CD4-positive, CD25-positive, alpha-beta regulatory T cell (primary cell): ENCODE results near the gene PLIN5. TPM values are rescaled to one million over a fixed set of nuclear protein-coding genes. Genes with fewer than 3 reads are reported as not detected.
"Not testable (repeated sequence)": the region's sequence is repeated elsewhere in the genome, so short reads cannot be mapped to it uniquely, and the experiment has no call there.

Source experiments
- ATAC-seq, 2 donors: fragments of 150-1000 bp; cut with Tn5 transposase; one replicate each; pipeline ENCODE4 v1.10.0; 2021; ENCODE audit warnings: low read depth in 2 of 2, moderate number of reproducible peaks in 2 of 2, moderate library complexity in 1 of 2
- DNase-seq, 3 donors: peaks; one replicate each; pipeline versions ENCODE4 v3.0.0 to v3.0.0-alpha.2; 2012 to 2022; ENCODE audit warnings: mixed read lengths in 1 of 3
- H3K27ac ChIP-seq: one replicate; pipeline ENCODE4 v1.7.0; 2013; ENCODE audit warnings: mild to moderate bottlenecking, low read length; ENCODE audit not compliant: insufficient read depth, poor library complexity, severe bottlenecking
- H3K27me3 ChIP-seq: one replicate; pipeline ENCODE4 v1.7.0; 2013; ENCODE audit warnings: low read length; ENCODE audit not compliant: control insufficient read depth, insufficient read depth
- H3K36me3 ChIP-seq: one replicate; pipeline ENCODE4 v1.7.0; 2013; ENCODE audit warnings: mild to moderate bottlenecking, low read length, moderate library complexity; ENCODE audit not compliant: control insufficient read depth, insufficient read depth
- H3K4me1 ChIP-seq: 2 replicates; pipeline ENCODE4 v1.7.0; 2013; ENCODE audit warnings: mild to moderate bottlenecking, low read length; ENCODE audit not compliant: insufficient read depth, control insufficient read depth, poor library complexity, severe bottlenecking
- H3K4me3 ChIP-seq: one replicate; pipeline ENCODE4 v1.7.0; 2013; ENCODE audit warnings: low read depth, mild to moderate bottlenecking, low read length, moderate library complexity
- H3K9me3 ChIP-seq, 2 experiments: 1 replicate in 1 of 2; 2 replicates in 1 of 2; pipeline ENCODE4 v1.7.0; 2013; ENCODE audit warnings: low read length in 2 of 2, mild to moderate bottlenecking in 1 of 2, moderate library complexity in 1 of 2; ENCODE audit not compliant: control insufficient read depth in 2 of 2
- H3K27ac Mint-ChIP-seq, 3 donors: one replicate each; pipeline ENCODE4 v1.8.0; 2020 to 2022; ENCODE audit warnings: mild to moderate bottlenecking in 3 of 3, mixed read lengths in 3 of 3, moderate library complexity in 2 of 3
- H3K27me3 Mint-ChIP-seq: one replicate; pipeline ENCODE4 v1.8.0; 2022; ENCODE audit warnings: mild to moderate bottlenecking, mixed read lengths
- H3K36me3 Mint-ChIP-seq: one replicate; pipeline ENCODE4 v1.8.0; 2020; ENCODE audit warnings: mixed read lengths
- H3K4me1 Mint-ChIP-seq, 4 donors: one replicate each; pipeline ENCODE4 v1.8.0; 2020 to 2022; ENCODE audit warnings: mixed read lengths in 4 of 4, mild to moderate bottlenecking in 1 of 4
- H3K4me3 Mint-ChIP-seq, 4 donors: one replicate each; pipeline ENCODE4 v1.8.0; 2020 to 2022; ENCODE audit warnings: mild to moderate bottlenecking in 4 of 4, mixed read lengths in 4 of 4, moderate library complexity in 3 of 4
- H3K9me3 Mint-ChIP-seq, 7 donors: one replicate each; pipeline ENCODE4 v1.8.0; 2020 to 2022; ENCODE audit warnings: mixed read lengths in 7 of 7, mild to moderate bottlenecking in 3 of 7, moderate library complexity in 2 of 7
- polyA plus RNA-seq, 4 donors: library from polyadenylated mRNA; unstranded; fragments of 300-500 nt; fragmentation: Illumina TruSeq; gene quantifications; one replicate each; pipeline ENCODE4 v1.2.3, GENCODE V29; 2021
- total RNA-seq: library from RNA; stranded (reverse); gene quantifications from one replicate; pipeline ENCODE4 v1.2.3, GENCODE V29; 2022

The PLIN5 gene
- total and polyA plus RNA-seq, 5 donors from 2014 or later: 0.07 to 0.97 (median 0.25) TPM; not detected in 2

DNA sequence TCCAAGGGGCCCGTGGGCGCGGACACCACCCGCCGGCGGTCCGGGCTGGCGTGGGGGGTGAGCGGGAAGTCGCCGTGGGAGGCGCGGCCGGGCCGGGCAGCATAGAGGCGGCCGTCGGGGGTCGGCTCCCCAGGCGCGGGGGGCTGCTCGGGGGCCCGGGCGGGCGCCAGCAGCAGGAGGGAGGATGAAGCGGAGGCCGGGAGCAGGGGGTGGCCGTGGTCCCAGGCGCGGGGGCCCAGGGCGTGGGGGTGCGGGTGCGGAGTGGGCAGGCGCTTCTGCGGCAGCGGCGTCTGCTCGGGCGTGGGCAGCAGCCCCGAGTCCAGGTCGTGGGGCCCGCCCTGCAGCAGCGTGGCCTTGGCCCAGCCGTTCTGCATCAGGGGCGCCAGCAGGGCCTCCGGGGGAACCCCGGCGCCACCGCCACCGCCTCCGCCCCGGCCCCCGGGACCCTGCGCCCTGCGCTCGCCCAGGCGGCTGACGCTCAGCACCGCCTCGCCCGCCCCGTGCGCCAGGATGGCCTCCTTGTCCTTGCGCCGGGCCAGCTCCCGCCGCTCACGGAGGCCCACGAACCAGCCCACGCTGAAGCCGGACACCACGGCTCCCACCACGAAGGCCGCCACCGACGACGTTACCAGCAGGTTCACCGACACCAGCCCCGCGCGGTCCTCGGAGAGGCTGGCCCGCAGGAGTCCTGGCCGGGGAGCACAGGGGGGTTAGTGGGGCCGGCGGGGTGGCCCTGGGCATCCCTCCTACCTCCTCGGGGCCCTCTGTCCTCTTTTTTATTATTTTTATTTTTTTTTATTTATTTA lies 9.0 kb upstream of the PLIN5 start:
- Mint-ChIP-seq H3K36me3 (no peaks in the 10 kb centered on the region), H3K9me3 (peaks cover 0 to 3% (median 0%) of the 10 kb centered on the region in 7 donors), H3K4me3 (no peak overlapping the region), H3K27me3 (peaks cover 4% of the 10 kb centered on the region), H3K27ac (no peak overlapping the region), H3K4me1 (peaks cover 0 to 13% (median 5%) of the 10 kb centered on the region in 4 donors)
- H3K27me3 ChIP-seq: no peaks in the 10 kb centered on the region
- no peak overlapping the region for H3K4me3 ChIP-seq
- no peak for DNase-seq
- H3K4me1 ChIP-seq: peaks cover 6% of the 10 kb centered on the region
- no peak overlapping the region for H3K27ac ChIP-seq
- ATAC-seq: no peak
- no peaks in the 10 kb centered on the region for H3K9me3 ChIP-seq
- no peaks in the 10 kb centered on the region for H3K36me3 ChIP-seq

DNA sequence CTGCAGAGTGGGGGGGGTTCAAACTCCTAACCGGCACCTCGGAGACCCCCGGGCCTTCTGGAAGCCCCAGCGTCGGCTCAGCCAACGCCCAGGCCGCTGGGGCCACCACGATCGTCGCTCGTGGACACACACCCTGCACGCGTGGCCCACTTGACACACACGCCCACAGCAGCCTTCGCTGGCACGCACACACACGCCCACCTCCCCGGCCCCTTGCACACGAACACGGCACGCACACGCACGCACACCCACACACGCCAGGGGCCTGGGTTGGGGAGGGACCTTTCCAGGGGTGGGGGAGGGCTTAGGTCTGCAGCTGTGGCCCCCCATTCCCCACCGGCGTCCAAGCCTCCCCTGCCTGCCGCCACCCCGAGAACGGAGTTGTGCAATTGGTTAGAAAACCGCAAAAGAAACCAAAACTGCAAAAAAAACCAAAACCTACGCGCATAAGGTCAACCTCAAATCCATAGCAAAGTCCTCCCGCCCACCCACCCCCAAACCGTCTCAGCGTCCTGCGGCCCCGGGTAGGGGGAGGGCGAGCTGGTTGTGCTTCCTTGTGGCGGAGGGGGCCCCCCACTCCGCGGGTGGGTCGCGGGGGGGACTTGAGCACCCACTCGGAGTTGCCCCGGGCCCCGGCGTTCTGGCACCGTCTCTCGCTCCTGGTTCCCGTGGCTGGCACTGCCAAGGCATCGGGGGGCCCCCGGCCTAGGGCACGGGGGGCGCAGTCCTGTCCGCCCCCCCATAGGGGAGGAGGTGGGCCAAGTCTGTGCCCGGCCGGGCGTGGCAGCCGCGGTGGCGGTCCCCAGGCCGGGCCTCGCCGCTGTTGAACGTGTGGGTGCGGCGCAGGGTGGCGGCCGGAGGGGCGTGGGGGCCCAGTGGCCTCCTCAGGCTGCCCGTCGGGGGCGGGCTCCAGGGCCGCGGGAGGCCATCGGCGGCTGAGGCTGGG lies 8.1 kb upstream of the PLIN5 start:
- peaks cover 0 to 15% (median 5%) of the 10 kb centered on the region in 4 donors for H3K4me1 Mint-ChIP-seq
- no peaks in the 10 kb centered on the region for H3K9me3 ChIP-seq
- DNase-seq: no peak
- H3K9me3 Mint-ChIP-seq: peaks cover 0 to 3% (median 0%) of the 10 kb centered on the region in 7 donors
- peaks cover 4% of the 10 kb centered on the region for H3K27me3 Mint-ChIP-seq
- no peaks in the 10 kb centered on the region for H3K36me3 ChIP-seq
- H3K27ac ChIP-seq: no peak overlapping the region
- no peak overlapping the region for H3K4me3 Mint-ChIP-seq
- H3K4me1 ChIP-seq: peaks cover 6% of the 10 kb centered on the region
- no peaks in the 10 kb centered on the region for H3K27me3 ChIP-seq
- H3K36me3 Mint-ChIP-seq: no peaks in the 10 kb centered on the region
- ATAC-seq: no peak
- H3K27ac Mint-ChIP-seq: no peak overlapping the region
- H3K4me3 ChIP-seq: no peak overlapping the region

DNA sequence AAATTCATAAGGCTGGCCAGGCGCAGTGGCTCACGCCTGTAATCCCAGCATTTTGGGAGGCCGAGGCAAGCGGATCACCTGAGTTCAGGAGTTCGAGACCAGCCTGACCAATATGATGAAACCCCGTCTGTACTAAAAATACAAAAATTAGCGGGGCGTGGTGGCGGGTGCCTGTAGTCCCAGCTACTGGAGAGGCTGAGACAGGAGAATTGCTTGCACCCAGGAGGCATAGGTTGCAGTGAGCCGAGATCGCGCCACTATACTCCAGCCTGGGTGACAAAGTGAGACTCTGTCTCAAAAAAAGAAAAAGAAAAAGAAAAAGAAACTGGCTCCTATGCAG lies 6.8 kb upstream of the PLIN5 start:
- H3K27me3 ChIP-seq, H3K27ac ChIP-seq, H3K36me3 ChIP-seq, H3K36me3 Mint-ChIP-seq, H3K27me3 Mint-ChIP-seq, H3K4me1 ChIP-seq, ATAC-seq, H3K4me3 Mint-ChIP-seq, DNase-seq, H3K9me3 ChIP-seq, H3K27ac Mint-ChIP-seq, H3K4me3 ChIP-seq, H3K9me3 Mint-ChIP-seq: not testable (repeated sequence)
- H3K4me1 Mint-ChIP-seq: peaks cover 0 to 15% (median 5%) of the 10 kb centered on the region in 4 donors

DNA sequence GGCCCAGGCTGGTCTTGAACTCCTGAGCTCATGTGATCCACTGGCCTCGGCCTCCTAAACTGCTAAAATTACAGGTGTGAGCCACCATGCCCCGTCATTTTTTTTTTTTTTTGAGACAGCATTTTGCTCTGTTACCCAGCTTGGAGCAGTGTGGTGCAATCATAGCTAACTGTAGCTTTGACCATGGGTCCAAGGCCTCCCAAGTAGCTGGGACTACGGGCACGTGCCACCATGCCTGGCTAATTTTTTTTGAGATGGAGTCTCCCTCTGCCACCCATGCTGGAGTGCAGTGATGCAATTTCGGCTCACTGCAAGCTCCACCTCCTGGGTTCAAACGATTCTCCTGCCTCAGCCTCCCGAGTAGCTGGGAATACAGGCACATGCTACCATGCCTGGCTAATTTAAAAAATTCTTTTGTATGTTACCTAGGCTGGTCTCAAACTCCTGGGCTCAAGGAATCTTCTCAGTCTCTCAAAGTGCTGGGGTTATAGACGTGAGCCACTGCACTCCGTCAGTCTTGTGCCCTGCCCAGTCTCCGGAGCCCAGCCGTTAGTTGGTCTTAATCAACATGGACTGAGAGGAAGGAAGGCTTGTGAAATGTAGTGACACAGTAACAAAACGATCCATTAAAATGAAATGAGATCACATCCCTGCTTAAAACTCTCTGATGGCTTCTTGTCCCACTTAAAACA lies 6.2 kb upstream of the PLIN5 start:
- no peak overlapping the region for H3K4me3 ChIP-seq
- no peaks in the 10 kb centered on the region for H3K36me3 ChIP-seq
- no peaks in the 10 kb centered on the region for H3K9me3 ChIP-seq
- Mint-ChIP-seq H3K27me3 (no peaks in the 10 kb centered on the region), H3K4me1 (peaks cover 0 to 15% (median 5%) of the 10 kb centered on the region in 4 donors), H3K27ac (no peak overlapping the region), H3K9me3 (peaks cover 0 to 3% (median 0%) of the 10 kb centered on the region in 7 donors), H3K36me3 (no peaks in the 10 kb centered on the region), H3K4me3 (peak overlapping the region in 1 of 4 donors; percentile 47)
- no peak for ATAC-seq
- no peak overlapping the region for H3K27ac ChIP-seq
- H3K4me1 ChIP-seq: peaks cover 6% of the 10 kb centered on the region
- DNase-seq: no peak
- no peaks in the 10 kb centered on the region for H3K27me3 ChIP-seq

DNA sequence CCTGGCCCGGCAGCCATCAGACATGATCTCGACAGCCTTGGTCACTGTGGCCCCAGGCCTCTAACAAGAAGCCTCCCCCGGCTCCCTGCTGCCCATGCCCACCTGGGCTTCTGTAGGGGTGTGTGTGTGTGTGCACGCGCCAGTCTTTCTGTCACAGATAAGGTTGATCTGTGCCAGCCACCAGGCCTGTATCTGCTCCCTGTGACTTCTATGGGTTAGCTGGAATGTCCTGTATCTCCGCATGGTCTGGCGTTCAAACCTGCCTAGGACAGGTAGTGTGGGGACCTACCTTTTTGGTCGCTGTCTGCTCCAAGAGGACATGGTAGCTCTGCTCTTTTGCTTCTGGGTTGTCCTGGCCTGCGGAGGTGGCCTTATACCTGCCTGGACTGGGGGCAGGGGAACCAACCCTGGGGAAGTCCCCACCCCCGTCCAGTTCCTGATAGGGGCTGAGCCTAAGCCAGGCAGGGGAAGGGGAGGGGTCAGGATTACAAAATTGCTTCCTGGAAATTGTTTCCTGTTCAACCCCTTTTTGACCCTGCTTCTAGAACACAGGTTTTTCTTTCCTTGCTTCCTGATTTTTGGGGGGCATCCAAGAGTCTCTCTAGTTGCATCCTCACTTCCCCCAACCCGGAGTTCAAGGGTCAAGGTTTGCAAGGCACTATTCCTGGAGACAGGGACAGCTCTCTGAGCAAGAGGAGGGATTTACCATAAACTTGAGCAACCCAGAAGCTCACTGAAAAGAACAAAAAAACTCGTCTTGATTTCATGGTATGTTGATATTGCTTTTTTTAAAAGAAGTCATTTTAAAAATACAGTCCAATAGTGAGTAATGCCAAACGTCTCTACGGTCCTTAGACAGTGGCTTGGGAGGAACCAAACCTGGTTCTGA lies 4.9 kb upstream of the PLIN5 start, which contains the start of gene LRG1:
Gene LRG1 (minus strand): TSS at position 344 of the 889 bp plus-strand sequence. CDS start 23 bp downstream, at position 321.
- DNase-seq (peak in 1 of 3 donors; percentile 53), ATAC-seq (peak; percentile 48 to 49)
- Histone ChIP-seq H3K9me3 (no peaks in the 10 kb centered on the region), H3K27me3 (no peaks in the 10 kb centered on the region), H3K4me1 (peaks cover 13% of the 10 kb centered on the region), H3K27ac (no peak within 1 kb of the TSS), H3K36me3 (no peaks in the 10 kb centered on the region), H3K4me3 (peak within 1 kb of the TSS; percentile 56)
- Mint-ChIP-seq H3K27me3 (peaks cover 4% of the 10 kb centered on the region), H3K4me1 (peaks cover 0 to 19% (median 7%) of the 10 kb centered on the region in 4 donors), H3K9me3 (peaks cover 0 to 3% (median 0%) of the 10 kb centered on the region in 7 donors), H3K4me3 (peak within 1 kb of the TSS; percentile 46 to 66 (median 54)), H3K36me3 (no peaks in the 10 kb centered on the region), H3K27ac (peak within 1 kb of the TSS in 1 of 3 donors; percentile 9)

DNA sequence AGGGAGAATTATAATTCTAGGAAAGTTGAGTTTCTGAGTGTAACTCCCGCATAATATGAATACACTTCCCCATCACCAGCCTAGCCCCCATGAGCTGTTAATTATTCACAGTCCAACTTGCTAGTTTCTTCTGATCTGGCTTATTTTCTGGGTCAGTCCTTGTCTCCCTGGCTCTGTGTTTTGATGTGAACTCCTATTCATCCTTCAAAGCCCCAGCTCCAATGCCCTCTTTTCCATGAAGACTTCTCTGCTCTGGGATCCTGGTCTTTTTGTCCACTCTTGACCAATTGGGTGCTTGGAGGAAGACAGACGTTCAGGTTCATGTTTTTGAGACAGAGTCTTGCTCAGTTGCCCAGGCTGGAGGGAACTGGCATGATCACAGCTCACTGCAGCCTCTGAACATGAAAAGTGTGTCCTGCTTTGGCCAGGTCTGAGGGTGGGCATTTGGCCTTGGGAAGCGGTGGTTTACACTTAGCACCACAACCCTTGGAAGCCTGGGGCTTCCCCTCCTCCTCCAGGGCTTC lies 4.2 kb upstream of the PLIN5 start:
- Histone ChIP-seq H3K36me3 (no peaks in the 10 kb centered on the region), H3K27ac (no peak overlapping the region), H3K27me3 (no peaks in the 10 kb centered on the region), H3K9me3 (no peaks in the 10 kb centered on the region), H3K4me3 (no peak overlapping the region), H3K4me1 (peaks cover 13% of the 10 kb centered on the region)
- ATAC-seq: no peak
- H3K9me3 Mint-ChIP-seq: peaks cover 0 to 3% (median 0%) of the 10 kb centered on the region in 7 donors
- peaks cover 4% of the 10 kb centered on the region for H3K27me3 Mint-ChIP-seq
- no peak for DNase-seq
- H3K27ac Mint-ChIP-seq: no peak overlapping the region
- H3K4me3 Mint-ChIP-seq: no peak overlapping the region
- H3K4me1 Mint-ChIP-seq: peaks cover 0 to 19% (median 7%) of the 10 kb centered on the region in 4 donors
- no peaks in the 10 kb centered on the region for H3K36me3 Mint-ChIP-seq
